ENCODE data around the gene MYO16.

MYO16 gene

DNA sequence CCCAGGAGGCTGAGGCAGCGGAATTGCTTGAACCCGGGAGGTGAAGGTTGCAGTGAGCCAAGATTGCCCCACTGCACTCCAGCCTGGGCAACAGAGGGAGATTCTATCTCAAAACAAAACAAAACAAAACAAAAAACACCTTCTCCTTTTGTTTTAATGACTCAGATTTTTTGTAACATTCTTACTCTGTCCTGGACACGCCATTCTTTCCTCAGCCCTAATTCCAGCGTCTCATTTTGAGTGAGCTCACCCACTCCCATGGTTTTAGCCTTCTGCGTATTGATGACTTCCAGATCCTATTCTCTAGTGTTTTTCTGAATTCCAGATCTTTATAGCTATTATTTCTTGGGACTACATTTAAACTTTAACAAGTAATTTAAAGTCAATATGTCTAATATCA is 326.3 kb downstream of the MYO16 start:
- H3K27me3 ChIP-seq (ENCODE audit: control insufficient read depth, low read length): no peaks in the 10 kb centered on the region
- no peaks in the 10 kb centered on the region for H3K9me2 ChIP-seq (replicated peaks; ENCODE audit: control insufficient read depth, low read length)
- H3K4me3 ChIP-seq (ENCODE audit: low read length): no peak overlapping the region
- no peaks in the 10 kb centered on the region for H4K20me1 ChIP-seq (ENCODE audit: control insufficient read depth, insufficient read depth, low read depth, low read length)
- H3K4me1 ChIP-seq (ENCODE audit: control insufficient read depth, low read length): no peaks in the 10 kb centered on the region
- H3K79me2 ChIP-seq (ENCODE audit: control insufficient read depth, low read length): no peaks in the 10 kb centered on the region
- H3K36me3 ChIP-seq (ENCODE audit: control insufficient read depth, low read length): no peaks in the 10 kb centered on the region
- H3K4me2 ChIP-seq (ENCODE audit: low read length): no peak overlapping the region
- H3K27ac ChIP-seq (ENCODE audit: low read depth, low read length): no peak overlapping the region
- no peaks in the 10 kb centered on the region for H3F3A ChIP-seq (ENCODE audit: control insufficient read depth, insufficient read depth)
- H3K9me3 ChIP-seq (ENCODE audit: control insufficient read depth, insufficient read depth, low read length): no peaks in the 10 kb centered on the region
- TF ChIP-seq, protein P1, sequence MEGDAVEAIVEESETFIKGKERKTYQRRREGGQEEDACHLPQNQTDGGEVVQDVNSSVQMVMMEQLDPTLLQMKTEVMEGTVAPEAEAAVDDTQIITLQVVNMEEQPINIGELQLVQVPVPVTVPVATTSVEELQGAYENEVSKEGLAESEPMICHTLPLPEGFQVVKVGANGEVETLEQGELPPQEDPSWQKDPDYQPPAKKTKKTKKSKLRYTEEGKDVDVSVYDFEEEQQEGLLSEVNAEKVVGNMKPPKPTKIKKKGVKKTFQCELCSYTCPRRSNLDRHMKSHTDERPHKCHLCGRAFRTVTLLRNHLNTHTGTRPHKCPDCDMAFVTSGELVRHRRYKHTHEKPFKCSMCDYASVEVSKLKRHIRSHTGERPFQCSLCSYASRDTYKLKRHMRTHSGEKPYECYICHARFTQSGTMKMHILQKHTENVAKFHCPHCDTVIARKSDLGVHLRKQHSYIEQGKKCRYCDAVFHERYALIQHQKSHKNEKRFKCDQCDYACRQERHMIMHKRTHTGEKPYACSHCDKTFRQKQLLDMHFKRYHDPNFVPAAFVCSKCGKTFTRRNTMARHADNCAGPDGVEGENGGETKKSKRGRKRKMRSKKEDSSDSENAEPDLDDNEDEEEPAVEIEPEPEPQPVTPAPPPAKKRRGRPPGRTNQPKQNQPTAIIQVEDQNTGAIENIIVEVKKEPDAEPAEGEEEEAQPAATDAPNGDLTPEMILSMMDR (IDR thresholded peaks at IDR 0.05; ENCODE audit: low read depth, low read length, poor library complexity, severe bottlenecking): no peak
- TF ChIP-seq EZH2phosphoT487 (IDR thresholded peaks at IDR 0.05; ENCODE audit: borderline replicate concordance, low read length): no peak

DNA sequence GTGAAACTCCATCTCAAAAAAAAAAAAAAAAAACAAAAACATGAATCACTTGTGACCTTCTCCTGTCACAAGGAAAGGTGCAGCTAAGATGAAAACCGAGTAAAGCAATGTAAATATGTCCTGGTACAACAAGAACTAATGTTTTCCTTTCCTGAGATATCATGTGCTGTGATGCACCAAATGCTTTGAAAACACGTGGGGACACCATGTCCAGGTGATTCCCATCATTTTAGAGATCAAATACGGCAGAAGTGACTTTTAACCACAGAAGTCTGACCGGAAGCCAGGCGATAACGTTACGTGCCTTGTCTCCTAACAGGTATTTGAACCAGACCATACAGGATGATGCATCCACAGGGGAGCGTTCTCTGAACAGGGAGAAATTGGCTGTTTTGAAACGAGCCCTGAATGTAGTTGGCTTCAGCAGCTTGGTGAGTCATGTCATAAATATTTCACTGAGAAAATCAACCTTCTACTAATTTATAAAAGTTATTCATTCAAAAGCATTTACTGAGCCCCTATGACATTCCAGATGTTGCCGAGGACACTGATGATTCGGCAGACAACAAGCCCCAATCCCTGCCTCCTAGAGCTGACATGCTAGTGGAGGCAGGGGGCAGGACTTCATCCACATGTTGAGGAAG is 328.1 kb downstream of the MYO16 start:
- Histone ChIP-seq H3K9me2 (replicated peaks; ENCODE audit: control insufficient read depth, low read length) (no peaks in the 10 kb centered on the region), H3K36me3 (ENCODE audit: control insufficient read depth, low read length) (no peaks in the 10 kb centered on the region), H3K27me3 (ENCODE audit: control insufficient read depth, low read length) (no peaks in the 10 kb centered on the region), H3F3A (ENCODE audit: control insufficient read depth, insufficient read depth) (no peaks in the 10 kb centered on the region), H3K79me2 (ENCODE audit: control insufficient read depth, low read length) (no peaks in the 10 kb centered on the region), H3K4me3 (ENCODE audit: low read length) (no peak overlapping the region), H3K4me1 (ENCODE audit: control insufficient read depth, low read length) (no peaks in the 10 kb centered on the region), H3K27ac (ENCODE audit: low read depth, low read length) (no peak overlapping the region), H3K9me3 (ENCODE audit: control insufficient read depth, insufficient read depth, low read length) (no peaks in the 10 kb centered on the region), H3K4me2 (ENCODE audit: low read length) (no peak overlapping the region), H4K20me1 (ENCODE audit: control insufficient read depth, insufficient read depth, low read depth, low read length) (no peaks in the 10 kb centered on the region)
- TF ChIP-seq EZH2phosphoT487 (IDR thresholded peaks at IDR 0.05; ENCODE audit: borderline replicate concordance, low read length): no peak
- TF ChIP-seq, protein P1 (IDR thresholded peaks at IDR 0.05; ENCODE audit: low read depth, low read length, poor library complexity, severe bottlenecking): no peak

DNA sequence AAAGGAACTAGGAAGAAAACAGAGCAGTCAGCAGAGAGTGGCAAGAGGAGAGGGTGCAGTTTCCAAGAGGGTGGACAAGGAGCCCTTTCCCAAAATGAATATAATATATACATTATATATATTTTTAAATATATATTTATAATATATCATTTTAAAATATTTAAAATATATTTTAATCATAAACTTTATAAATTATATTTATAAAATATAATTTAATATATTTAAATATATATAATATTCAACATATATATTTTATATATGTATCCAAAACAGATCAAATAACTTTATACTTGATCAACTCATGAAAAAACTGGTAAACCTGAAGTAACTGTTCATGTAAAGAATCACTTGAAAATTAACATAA is 328.6 kb downstream of the MYO16 start:
- no peak overlapping the region for H3K4me2 ChIP-seq (ENCODE audit: low read length)
- H3F3A ChIP-seq (ENCODE audit: control insufficient read depth, insufficient read depth): no peaks in the 10 kb centered on the region
- no peaks in the 10 kb centered on the region for H4K20me1 ChIP-seq (ENCODE audit: control insufficient read depth, insufficient read depth, low read depth, low read length)
- H3K27me3 ChIP-seq (ENCODE audit: control insufficient read depth, low read length): no peaks in the 10 kb centered on the region
- no peak for TF ChIP-seq EZH2phosphoT487 (IDR thresholded peaks at IDR 0.05; ENCODE audit: borderline replicate concordance, low read length)
- TF ChIP-seq, protein P1 (IDR thresholded peaks at IDR 0.05; ENCODE audit: low read depth, low read length, poor library complexity, severe bottlenecking): no peak
- H3K27ac ChIP-seq (ENCODE audit: low read depth, low read length): no peak overlapping the region
- no peaks in the 10 kb centered on the region for H3K9me3 ChIP-seq (ENCODE audit: control insufficient read depth, insufficient read depth, low read length)
- no peaks in the 10 kb centered on the region for H3K79me2 ChIP-seq (ENCODE audit: control insufficient read depth, low read length)
- H3K9me2 ChIP-seq (replicated peaks; ENCODE audit: control insufficient read depth, low read length): no peaks in the 10 kb centered on the region
- no peak overlapping the region for H3K4me3 ChIP-seq (ENCODE audit: low read length)
- H3K4me1 ChIP-seq (ENCODE audit: control insufficient read depth, low read length): no peaks in the 10 kb centered on the region
- no peaks in the 10 kb centered on the region for H3K36me3 ChIP-seq (ENCODE audit: control insufficient read depth, low read length)
